ENCODE data around the gene TCEANC2.

Gene TCEANC2

DNA sequence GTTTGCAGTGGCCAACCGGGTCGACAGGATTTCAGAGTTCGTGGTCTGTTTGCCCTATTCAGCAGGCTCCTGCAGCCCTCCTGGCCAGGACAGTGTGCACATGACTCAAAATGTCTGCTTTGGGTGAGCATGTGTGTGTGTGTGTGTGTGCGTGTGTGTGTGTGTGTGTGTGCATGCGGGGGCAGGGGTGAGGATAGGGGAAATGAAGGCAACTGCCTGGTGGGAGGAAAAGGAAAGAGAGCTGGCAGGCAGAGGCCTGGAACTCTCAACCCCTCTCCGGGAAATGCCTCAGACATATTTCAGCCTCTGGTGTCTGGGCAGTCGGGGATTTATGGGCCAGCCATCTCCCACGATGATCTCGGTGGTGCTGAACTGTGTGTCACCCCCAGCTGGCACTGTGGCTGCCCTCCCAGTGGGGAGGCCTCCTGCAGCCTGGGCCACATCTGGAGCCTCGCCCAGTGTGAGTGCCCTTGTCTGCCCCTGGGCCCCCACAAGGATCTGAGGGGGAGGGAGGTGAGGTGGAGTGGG lies 84.2 kb downstream of the TCEANC2 start:
- DNase-seq = no peak

DNA sequence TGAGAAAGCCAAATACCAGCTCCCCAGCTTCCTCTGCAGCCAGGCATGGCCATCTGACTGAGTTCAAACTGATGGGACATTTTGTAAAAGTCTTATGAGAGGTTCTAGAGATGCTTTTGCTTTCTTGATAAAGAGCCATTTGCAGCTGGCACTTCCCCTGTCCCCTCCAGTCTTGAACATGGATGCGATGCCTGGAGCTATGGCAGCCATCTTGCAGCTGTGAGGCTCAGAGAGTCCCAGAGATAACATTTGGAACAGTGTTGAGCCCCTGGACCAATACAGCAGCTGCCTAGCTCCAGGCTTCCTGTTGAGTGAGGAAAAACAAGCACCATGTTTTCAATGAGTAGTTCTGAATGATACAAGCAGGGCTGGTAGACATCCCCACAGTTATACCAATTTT lies 85.6 kb downstream of the TCEANC2 start:
- no peak for DNase-seq

DNA sequence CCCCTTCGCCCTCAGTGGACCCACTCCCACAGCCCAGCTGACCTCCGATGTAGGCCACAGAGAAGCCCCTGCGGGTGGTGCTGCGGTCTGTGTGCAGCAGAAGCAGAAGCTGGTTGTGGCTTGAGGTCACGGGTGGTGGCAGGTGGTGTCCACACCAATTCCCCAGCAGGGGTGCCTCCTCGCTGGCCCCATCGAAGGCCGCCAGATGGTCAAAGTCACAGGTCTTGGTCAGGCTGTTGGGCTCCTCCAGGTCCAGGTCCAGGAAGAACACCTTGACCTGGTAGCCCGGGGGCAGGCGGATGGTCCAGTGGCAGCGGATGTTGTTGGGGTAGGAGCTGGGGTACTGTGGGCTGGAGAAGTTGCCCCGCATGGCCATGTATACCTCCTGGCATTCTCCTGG lies 86.3 kb downstream of the TCEANC2 start:
- no peak for DNase-seq

DNA sequence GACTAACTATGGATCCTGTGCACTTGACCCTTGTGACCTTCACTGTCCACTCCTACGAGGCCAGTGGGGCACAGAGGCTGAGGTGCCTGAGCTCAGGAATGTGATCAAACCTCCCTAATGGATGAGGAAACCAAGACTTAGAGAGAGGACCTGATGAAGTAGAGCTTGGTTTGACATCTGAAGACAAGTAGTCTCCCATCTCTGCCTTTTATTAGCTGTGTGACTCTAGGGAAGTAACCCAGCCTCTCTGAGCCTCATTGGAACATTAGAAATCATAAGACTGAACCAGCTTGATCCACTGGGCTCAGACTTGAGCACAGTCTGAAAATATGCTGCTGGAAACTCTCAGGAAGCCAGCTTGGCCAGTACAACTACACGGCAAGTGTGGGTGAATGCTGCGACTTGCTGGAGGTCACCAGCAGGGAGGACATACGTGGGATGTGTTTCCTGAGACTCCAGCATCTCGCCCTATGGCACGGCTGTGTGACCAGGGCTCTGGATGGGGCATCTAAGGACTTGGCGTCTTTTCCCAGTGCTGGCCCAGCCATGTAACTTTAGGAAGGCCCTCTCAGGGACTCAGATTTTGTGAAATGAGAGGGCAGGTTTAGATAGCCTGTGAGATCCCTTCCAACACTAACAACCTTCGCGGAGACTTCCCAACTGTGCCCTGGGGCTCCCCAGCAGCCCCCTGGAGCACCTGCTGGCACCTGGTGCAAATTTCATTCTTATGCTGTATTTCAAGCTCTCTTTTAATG lies 88.9 kb downstream of the TCEANC2 start:
- no peak for DNase-seq

DNA sequence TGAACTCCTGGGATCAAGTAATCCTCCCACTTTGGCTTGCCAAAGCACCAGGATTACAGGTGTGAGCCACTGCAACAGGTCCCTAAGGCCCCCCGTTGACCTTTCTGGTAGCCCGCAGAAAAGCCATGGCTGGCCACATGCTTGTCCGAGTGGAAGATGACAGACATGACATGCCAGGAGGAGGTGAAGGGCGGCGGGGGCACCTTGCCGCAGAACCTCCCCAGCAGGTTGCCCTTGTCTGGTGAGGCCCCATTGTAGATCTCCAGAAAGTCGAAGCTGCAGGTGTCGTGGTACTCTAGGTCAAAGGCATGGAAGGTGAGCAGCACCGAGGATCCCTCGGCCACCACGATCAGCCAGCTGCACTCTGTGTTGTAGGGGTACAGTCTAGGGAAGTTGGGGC lies 91.0 kb downstream of the TCEANC2 start:
- DNase-seq = no peak

DNA sequence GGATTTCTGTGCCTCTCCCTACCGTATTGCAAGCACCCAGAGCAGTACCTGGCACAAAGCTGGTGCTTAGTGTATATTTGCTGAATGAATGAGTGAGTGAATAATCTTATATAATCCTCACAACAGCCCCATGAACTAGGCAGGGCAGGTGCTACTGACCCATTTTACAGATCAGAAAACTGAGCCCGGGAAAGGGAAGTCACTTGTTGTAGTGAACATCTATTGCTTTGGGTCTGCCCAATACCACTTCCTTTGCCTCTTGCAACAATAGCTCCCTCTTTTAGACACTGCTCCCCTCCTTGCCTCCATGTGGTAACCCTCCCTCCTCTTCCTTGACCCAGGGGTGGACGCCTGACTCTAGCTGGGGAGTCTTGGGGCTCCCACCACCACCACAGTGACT lies 96.3 kb downstream of the TCEANC2 start:
- DNase-seq = no peak

DNA sequence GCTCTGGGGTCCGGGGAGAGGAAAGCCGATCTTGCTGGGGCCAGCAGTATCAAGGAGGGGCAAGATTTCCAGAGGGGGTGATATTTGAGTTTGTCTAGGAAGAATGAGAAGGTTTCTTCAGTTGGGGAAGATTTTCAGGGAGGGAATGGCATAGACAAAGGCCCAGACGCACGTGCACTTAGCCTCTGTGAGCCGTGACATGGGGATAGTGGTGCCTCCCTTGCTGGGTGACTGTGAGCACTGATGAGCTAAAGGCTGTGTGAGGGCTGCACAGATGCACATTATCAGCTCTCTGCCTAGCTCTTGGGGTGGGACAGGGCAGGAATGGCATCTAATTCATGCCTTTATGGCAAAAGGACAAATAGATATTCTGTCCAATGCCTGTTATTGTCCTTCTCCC lies 97.6 kb downstream of the TCEANC2 start:
- DNase-seq = no peak

DNA sequence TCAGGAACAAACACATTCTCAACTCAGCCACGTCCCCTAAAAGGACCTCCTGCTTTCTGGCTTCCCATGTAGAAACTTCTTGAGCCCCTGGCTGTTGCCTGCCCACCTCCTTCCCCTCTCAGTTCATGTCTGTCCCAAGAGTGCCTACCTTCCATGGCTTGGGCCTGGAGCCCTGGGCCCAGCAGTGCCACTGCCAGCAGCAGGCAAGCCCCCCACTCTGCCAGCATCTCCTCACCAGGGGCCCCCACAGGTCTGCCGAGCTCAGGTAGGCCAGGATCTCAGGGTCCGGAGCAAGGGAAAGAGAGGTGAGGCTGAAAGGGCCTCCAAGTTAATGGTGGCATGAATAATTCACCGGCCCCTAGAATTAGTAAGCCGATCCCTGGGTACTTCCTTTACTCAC lies 99.3 kb downstream of the TCEANC2 start, which contains the start of gene CDCP2:
Gene CDCP2, minus strand, starts transcription at position 305 of the 400 bp plus-strand sequence. Its CDS starts 78 bp downstream, at position 227.
- DNase-seq = no peak

DNA sequence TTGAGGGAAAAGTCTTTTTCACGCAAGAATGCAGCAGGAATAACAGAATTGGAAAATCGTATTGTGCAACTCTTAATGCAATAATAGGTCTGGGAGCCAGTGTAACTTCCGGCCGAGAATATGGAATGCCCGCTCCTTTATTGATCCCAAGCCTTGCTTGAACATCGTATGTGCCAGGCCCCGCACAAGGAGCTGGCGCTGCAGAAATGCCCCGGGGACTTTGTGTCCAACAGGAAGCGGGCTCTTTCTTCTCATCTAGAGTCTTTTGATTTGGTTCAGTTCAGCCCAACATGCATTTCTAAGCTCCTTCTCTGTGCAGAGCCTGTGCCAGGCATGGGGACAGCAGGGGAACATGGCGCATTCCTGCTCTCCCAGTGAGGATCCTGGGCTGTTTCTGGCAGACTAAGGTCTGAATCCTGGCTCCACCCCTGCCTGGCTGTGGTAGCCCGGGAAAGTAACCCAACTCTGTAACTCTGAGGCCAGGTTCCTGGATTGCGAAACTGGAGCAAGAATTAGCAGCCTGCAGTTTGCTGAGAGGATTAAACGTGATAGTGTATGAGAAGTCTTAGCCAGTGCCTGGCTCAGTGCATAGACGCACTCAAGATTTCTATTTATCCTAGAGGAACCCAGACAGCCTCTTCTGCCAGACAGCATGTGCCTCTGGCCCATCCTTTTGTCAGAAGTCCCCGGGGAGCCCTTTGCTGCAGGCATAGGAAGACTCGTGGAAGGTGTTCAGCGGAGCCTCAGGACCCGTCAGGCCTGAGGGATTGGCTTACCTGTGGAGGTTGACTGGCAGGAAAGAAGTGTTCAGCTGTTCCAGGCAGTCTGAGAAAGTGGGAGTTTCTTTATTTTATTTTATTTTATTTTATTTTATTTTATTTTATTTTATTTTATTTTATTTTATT lies 100.4 kb downstream of the TCEANC2 start:
- DNase-seq = no peak

Measured in hippocampal formation (tissue), 2 donors.